DMS114 treated with DMSO at 0.1 percent for 48 hours (cell line): Measurements from ENCODE around the gene SGCG.

Experiments
- DNase-seq: peaks from one replicate; lab custom pipeline; 2025; ENCODE audit not compliant: unreplicated experiment; lab: John Stamatoyannopoulos, UW

Gene SGCG

DNA sequence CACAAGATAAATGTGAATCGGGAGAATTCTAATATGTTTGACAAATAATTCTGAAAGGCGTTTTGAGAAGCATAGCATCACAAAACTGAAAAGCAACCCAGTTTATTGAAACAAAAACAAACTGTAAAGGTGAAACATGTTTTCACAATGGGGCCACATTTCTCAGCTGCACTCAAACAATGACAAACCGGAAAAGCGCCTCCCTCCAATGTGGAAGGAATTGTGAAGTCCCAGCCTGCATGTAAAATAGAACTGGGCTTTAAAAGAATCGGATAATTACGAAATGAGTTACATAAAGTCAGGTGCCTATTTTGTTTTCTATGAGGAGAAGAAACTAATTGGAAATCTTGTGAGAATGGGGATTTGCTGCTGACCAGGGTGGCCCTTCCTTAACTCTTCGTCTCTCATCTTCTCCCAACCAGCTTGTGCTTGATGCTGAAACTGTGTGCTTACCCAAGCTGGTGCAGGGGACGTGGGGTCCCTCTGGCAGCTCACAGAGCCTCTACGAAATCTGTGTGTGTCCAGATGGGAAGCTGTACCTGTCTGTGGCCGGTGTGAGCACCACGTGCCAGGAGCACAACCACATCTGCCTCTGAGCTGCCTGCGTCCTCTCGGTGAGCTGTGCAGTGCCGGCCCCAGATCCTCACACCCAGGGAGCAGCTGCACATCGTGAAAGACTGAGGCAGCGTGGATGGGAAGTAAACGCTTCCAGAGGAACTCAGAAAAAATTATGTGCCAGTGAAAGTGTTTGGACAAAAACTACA, 143.3 kb downstream of the SGCG start:
- no peak for DNase-seq

DNA sequence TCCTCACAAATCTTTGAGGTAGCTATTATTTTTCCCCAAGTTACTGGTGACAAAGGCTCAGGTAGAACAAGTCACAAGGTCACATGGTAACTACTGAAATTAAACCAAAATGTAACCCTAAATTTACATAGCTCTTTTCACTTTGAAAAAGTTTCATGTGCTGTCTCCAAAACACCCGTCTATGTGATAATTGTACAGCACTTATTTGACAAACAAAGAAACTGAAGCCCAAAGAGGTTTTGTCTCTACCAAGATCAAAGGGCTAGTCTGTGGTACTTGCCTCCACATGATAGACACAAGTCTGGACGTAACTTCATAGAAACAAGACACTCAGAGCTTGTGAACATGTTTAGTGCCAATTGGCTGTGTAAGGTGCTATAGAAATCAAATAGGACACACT, 144.4 kb downstream of the SGCG start:
- DNase-seq: no peak

DNA sequence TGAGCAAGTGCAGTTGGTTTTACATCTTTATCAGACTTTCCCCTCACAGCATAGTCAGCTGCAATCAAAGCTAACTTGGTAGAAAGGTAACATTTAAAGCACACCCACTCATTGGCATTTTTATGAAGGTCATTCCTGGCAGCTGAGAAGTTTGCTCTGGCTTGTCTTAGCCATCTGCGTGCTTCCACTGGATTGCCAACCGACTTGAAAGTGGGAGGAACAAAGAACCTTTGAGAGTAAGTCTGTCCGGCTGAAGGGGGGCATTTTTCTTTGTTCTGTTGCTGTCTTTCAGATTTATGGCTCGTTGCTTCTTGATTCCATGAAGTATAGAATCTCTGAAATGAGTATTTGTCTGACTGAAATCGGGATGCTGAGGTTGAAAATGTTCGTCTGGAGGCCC, 149.6 kb downstream of the SGCG start:
- DNase-seq: no peak

DNA sequence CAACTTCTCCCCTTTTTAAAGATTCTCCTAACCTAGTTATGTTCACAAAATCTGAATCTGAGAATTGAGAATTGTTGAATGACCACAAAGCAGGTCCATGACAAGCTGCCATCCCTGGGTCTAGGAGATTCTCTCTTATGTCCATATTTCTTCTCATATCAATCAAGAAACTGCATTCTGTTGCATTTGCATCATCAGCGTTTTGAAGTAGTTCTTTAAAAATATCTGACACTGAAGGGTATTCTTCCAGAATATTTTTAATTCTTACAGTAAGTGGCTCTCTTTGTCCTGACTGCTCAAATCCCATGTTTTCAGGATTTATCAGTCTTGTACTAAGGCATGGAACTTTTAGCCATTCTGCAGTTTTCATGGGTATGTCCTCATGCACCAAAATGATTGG, 158.4 kb downstream of the SGCG start:
- no peak for DNase-seq

DNA sequence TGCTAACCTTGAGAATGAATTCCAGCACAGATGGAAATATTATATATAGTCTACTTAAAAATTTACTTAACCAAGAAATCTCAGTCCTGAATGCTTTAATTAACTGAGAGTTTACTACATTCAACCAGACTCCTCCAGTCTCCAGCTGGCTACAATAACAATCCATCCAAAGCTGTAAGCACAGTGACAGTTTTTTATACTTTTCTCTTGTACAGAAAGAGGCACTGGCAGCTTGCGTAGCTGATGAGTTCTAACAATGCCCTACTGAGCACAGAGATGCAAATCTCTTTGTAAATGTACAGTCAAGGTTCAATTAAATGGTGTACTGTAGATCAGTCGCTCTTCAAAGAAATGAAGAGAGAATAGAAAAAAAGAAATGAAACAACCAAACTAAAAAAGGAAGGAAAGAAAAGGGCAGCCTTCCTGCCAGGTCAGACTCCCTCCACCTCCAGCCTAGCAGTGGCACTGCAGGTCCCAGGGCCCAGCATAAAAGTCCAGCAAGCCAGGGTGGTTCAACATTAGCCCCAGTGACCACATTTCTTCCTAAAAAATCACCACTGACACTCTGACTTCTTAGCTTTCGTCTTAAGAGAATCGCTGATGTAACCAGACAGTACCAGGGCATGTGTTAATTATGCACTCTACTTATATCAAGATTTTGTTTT, 164.3 kb downstream of the SGCG start:
- no peak for DNase-seq

DNA sequence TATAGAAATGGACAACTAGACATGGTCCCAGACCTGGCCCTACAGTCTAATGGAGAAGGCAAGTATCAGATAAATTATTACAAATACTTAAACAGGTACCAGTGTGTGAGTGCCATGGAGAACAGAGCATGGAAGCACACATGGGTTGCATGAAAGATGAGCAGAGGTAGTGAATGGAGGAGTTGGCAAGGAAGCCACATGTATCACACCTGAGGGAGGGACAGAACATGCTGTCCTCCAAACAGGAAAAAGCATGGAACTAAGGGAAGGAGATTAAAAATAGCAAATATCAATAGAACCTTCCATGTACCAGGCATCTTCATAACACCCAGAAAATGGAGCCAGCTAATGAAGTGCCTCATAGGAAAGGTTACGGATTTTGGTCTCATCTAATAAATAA, 166.8 kb downstream of the SGCG start:
- no peak for DNase-seq

DNA sequence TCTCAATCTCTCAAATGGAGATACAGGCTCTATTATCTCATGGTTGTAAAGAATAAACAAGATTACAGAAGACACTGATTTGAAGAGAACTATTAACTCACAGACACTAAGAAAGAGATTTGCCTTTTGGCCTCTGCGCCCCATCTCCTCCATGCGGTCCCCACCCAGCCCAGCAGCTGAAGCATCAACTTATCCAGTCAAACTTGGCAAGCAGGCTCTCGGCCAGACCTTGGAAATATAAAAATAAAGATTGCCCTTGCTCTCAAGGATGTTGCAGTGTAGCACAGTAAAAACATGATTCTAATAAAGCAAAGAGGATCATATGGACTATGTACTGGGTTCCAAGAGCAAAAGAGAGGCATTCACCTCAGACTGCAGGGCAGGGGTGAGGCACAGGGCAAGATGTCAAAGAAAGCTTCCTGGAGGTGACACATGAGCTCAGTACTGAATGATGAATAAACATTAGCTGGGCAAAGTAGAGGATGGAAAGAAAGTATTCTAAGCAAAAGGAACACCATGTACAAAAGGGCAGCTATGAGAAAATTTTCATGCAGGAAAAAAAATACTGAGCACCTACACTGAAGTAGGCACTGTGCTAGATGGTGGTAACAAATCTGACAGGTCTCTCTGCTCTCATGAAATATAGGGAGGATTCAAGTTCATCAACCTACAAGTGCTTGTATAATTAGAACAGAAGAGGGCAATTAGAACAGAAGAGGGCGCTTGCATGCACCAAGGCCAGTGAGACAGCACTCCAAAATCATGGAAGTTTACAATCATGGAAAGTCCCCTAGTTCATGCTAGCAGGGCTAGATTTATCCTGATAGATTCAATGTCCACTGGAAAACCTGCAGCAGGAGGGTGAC, 167.7 kb downstream of the SGCG start:
- DNase-seq: no peak

DNA sequence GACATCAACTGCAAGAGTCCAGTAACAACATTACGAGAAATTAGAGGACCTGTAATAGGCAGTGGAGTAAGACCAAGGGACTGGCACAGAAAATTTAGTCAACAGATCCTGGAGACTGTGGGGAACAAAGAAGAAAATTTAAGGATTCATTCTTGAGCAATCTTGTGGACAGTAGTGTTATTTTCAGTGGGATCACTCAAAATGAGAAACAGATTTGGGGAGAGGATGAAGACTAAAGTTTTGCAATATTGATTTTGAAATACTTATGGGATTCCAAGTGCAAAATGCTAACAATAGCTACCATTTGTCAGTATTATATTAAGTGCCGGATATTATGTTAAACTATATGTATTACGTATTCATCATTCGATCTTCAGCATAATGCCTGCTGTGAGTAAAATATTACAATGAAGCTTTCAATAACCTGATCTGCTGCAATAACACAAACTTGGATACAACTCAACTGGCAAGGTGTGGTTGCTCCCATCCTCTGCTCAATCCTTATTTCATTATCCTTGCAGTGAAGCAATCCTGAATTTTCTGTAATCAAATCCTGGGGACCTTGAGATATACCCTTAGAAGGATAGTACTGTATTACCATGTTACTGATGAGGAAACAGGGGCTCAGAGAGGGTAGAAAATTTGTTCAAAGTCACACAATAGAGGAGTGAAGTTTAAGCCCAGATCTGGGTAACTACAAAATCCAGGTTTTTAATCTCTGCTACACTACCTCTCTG, 168.6 kb downstream of the SGCG start:
- no peak for DNase-seq

DNA sequence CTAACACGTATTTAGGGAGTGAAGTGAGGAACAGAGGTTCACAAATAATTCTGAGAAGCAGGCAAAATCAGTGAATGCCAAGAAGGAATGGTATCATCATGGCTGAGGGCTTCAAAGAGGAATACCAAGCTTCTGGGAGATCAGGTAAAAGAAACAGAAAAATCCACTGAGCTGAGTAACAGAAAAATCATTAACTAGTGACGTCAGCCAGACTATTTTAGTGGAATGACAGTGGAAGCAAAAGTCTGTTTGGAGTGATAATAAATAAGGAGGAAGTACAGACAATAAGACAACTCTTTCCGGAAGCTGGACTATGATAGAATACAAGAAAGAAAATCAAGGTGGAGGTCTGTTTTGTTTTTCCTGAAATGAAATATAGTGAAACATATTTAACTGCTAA, 169.2 kb downstream of the SGCG start:
- DNase-seq: no peak

DNA sequence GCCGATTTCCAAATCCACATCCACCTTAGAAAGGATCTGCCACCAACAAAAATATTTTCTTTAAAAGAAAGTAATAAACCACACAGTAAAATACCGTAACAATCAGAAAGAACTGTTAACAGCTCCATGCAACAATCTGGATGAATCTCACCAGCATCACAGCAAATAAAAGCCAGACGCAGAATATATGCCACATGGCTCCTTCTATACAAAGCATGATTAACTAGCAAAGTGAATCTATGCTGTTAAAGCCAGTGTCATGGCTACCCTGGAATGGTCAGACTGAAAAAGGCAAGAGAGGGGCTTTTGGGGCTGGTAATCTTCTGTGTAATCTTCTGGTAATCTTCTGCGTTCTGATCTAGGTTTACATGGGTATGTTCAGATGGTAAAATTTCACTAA, 171.4 kb downstream of the SGCG start:
- no peak for DNase-seq

DNA sequence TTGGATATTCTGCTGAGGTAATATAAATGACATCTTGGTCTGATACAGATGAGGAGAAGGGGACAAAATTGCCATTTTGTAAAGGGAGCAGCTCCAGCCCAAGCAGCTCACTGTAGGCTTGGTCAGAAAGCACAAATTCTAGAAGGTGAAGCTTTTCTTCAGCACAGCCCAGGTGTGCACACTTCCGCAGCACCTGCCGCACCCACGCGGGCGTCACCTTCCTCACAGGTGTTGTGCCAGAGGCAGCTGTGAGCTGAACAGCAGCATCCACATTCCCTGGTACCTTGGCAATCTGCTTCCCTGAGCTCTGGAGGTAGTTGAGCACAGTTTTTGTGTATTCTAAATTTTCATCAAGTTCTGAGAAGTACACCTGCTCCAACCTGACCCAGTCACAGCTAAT, 173.7 kb downstream of the SGCG start:
- DNase-seq: no peak

DNA sequence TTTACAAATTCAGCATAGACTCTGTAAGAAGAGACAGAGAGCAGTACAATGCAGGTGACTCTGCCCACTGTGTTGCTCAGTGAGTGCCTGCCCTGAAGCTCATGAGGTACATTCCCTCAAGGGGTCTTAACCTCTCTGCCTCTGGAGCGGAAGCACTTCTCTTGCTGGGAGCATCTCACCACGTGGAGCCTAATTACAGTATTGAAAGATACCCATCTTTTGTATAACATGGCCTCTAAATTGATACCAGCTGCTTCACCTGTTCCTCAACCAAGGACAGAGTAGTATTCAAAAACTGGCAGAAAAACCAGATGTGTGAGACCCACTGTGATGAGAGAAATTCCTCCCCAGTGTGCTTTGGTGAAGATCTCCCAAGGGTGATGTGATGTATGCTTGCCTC, 175.6 kb downstream of the SGCG start:
- DNase-seq: no peak

DNA sequence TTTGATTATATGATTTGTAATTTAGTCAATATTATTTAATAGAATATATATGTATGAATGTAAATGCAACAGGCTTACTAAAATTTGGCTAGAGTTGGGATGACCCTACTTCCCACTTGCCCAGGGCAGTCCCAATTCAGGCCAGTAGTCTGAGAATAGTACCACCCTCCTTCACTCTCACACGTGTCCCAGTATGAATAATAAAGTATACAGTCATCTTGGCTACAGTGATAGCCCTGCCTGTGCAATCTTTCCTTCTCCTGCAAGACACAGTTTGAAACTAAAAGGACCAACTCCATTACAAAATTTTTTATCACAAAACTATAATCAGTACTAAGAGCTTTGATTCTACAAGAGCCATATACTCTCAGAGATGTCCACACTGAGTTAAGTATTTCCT, 176.6 kb downstream of the SGCG start:
- no peak for DNase-seq

DNA sequence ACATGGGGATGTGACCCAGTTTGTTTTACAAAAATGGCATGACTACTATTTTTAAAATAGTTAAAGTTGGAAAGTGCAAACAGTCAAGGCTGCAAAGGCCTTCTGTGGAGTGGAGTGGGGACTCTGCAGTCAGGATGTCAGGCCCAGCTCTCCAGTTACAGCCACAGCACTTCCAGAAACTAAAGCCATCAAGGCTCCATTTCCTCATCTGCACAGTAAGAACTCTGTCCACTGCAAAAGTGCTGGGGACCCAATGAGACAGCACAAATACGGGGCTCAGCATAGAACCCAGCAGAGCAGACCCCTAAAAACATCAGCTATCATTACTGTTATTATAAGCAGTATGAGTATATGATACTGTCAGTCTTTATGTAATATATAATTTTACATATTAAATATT, 179.1 kb downstream of the SGCG start:
- no peak for DNase-seq

DNA sequence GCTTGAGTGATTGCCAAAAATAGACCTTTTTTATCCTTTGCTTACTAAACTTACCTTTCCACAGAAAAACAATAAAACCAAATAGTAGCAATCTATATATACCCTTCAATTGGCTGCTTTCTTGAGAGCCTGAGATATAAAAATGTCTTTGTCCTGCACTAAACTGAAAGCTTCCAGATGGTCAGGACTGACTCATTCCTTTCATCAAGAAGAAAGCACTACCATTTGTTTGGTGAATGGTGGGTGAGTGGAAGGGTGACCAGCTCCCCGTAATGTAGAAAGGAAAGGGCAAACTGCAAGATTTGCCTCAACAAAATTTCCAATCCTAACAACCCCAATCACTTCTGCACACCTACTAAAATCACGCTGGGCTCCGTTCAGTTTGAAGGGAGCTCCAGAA, 184.9 kb downstream of the SGCG start:
- DNase-seq: no peak

DNA sequence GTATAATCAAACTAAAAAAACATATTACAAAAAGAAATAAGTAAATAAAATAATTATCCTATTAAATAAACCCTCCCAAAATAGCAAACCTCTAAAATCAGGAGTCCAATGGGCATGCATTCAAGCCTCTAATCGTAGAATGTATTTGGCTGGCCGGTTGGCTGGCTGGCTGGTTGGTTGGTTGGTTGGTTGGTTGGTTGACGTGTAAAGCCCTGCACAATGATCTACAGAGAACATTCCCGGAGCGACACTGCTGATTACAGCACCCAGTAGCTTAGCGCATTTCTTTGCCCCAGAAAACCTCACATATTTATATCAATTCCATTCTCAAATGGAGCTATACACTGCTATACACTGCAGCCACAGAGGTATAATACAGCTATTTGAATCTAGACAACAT, 187.1 kb downstream of the SGCG start:
- no peak for DNase-seq

DNA sequence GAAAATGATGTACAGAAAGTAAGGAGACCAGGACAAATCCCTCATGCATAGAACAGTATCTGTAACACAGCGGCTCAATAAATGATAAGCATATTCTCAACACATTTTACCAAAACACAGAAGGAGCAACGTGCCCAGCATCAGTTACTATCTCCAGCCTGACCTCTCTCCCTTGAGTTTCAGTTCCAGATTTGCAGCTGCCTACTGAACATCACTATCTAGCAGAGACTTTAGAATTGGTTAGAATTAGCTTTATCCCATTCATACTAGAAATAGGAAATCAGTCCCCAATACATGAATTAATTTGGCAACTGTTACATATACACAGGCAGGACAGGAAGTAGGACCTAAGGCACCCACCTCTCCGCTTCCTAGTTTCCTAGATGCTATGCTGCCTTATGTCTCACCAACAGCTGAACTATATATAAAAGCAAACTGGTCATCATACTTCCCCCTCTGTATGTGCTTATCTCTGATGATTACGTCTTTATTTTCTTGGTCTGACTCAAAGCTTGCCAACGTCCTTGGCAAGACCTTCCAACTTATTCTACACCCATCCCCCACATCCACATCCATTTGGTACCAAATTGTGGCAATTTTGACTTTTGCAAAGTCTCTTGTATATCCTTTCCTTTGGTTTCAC, 191.6 kb downstream of the SGCG start:
- no peak for DNase-seq
